WI38 (cell line): ENCODE results near the gene PRRC2A.

ENCODE experiments used
- H3K4me3 ChIP-seq: 2 replicates; pipeline ENCODE4 v1.5.1; 2011; ENCODE audit warnings: low read depth, mild to moderate bottlenecking, control low read depth, low read length
- CTCF ChIP-seq: IDR thresholded peaks from 2 replicates; pipeline ENCODE4 v1.5.1; 2012; ENCODE audit warnings: low read depth, mild to moderate bottlenecking, control low read depth, low read length

Gene PRRC2A

GRCh38 chr6:31634969-31635575 lies 14.6 kb downstream of the PRRC2A start:
- no peak overlapping the region for H3K4me3 ChIP-seq
- no peak for TF ChIP-seq CTCF

DNA sequence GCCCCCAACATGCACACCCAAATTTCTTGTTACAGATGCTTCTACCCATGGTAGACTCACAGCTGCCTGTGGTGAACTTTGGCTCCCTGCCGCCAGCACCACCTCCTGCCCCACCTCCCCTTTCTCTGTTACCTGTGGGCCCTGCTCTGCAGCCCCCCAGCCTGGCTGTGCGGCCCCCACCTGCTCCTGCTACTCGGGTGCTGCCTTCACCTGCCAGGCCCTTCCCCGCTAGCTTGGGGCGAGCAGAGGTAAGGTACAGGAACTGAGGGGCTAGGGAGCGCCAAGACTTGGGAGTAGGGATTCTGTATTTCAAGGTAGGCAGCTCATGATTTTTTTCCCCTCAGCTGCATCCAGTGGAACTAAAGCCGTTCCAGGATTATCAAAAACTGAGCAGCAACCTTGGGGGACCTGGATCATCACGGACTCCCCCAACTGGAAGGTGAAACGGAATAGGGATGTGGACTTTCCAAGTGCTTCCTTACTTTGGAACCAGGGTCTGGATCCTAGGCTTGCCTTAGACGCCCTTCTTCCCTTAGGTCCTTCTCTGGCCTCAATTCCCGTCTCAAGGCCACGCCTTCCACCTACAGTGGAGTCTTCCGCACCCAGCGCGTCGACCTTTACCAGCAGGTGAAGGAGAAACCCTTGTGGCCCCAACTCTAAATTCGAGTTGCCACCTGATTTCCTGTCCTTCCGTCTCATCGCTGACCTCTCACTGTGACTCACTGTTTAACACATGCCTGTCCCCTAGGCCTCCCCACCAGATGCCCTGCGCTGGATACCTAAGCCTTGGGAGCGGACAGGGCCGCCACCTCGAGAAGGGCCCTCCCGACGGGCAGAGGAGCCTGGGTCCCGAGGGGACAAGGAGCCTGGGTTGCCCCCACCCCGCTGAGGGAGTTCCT lies 16.4 kb downstream of the PRRC2A start:
- H3K4me3 ChIP-seq = no peak overlapping the region
- no peak for TF ChIP-seq CTCF

- no peak for TF ChIP-seq CTCF
- H3K4me3 ChIP-seq = no peak overlapping the region
Measured at GRCh38 chr6:31639043-31639442, 18.5 kb downstream of the PRRC2A start.

- no peak for TF ChIP-seq CTCF
Measured at GRCh38 chr6:31639449-31639861, 18.9 kb downstream of the PRRC2A start.

GRCh38 chr6:31640612-31641011 lies 20.1 kb downstream of the PRRC2A start:
- no peak overlapping the region for H3K4me3 ChIP-seq
- TF ChIP-seq CTCF = no peak

More at GRCh38 chr6:31639449-31639861, 18.9 kb downstream of the PRRC2A start:
- no peak overlapping the region for H3K4me3 ChIP-seq

DNA sequence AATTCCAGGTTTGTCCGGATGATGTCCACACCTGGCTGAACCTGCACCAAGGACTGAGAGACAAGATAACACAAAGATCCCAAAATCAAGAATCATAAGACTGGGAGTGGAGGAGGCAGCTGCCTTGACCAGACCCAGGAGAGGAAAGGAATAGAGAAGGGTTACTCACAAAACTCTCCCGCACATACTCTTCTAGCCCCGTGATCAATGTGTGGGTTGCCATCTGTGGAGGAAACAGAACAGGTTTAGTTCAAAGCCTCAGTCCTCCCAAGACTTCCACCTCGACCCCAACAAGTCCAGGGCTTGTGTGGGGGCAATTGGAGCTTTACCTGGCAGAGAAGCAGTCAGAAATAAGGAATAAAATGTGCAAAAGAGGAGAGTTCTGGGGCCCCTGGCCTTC lies 20.9 kb downstream of the PRRC2A start:
- no peak for TF ChIP-seq CTCF
- no peak overlapping the region for H3K4me3 ChIP-seq
